ENCODE results near the gene TMTC2.

GRCh38 chr12:82690006-82690405 lies 3.3 kb downstream of the TMTC2 start:
- TF ChIP-seq, protein P1, sequence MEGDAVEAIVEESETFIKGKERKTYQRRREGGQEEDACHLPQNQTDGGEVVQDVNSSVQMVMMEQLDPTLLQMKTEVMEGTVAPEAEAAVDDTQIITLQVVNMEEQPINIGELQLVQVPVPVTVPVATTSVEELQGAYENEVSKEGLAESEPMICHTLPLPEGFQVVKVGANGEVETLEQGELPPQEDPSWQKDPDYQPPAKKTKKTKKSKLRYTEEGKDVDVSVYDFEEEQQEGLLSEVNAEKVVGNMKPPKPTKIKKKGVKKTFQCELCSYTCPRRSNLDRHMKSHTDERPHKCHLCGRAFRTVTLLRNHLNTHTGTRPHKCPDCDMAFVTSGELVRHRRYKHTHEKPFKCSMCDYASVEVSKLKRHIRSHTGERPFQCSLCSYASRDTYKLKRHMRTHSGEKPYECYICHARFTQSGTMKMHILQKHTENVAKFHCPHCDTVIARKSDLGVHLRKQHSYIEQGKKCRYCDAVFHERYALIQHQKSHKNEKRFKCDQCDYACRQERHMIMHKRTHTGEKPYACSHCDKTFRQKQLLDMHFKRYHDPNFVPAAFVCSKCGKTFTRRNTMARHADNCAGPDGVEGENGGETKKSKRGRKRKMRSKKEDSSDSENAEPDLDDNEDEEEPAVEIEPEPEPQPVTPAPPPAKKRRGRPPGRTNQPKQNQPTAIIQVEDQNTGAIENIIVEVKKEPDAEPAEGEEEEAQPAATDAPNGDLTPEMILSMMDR (IDR thresholded peaks at IDR 0.05), result no peak
- no peak for TF ChIP-seq POLR2A (IDR thresholded peaks at IDR 0.05)
